Neural progenitor cell (in vitro differentiated cells): ENCODE results near the gene CCSER1. TPM values are rescaled to one million over a fixed set of nuclear protein-coding genes. Genes with fewer than 3 reads are reported as not detected.
A peak's percentile ranks its signal among the peaks of the same experiment; 100 is the strongest.
"Not testable (repeated sequence)": the region's sequence is repeated elsewhere in the genome, so short reads cannot be mapped to it uniquely, and the experiment has no call there.

ENCODE experiments used
- DNase-seq: peaks from one replicate; pipeline ENCODE4 v3.0.0-alpha.2; 2016; ENCODE audit warnings: low spot score
- H2AFZ ChIP-seq: fragments of 200-600 bp; sonication (generic); replicated peaks from 2 replicates; pipeline ENCODE4 v1.6.1; 2016; ENCODE audit warnings: antibody characterized with exemption
- H3F3A ChIP-seq: fragments of 200-600 bp; sonication (generic); 2 replicates; pipeline ENCODE4 v1.6.1; 2016; ENCODE audit warnings: antibody characterized with exemption, low read depth
- H3K27ac ChIP-seq: fragments of 200-600 bp; sonication (generic); 2 replicates; pipeline ENCODE4 v1.5.1; 2016; ENCODE audit warnings: mild to moderate bottlenecking
- H3K27me3 ChIP-seq: fragments of 200-600 bp; sonication (generic); 2 replicates; pipeline ENCODE4 v1.6.1; 2016; ENCODE audit warnings: mild to moderate bottlenecking, moderate library complexity
- H3K36me3 ChIP-seq: fragments of 200-600 bp; sonication (generic); 2 replicates; pipeline ENCODE4 v1.5.1; 2016
- H3K4me1 ChIP-seq: fragments of 200-600 bp; sonication (generic); 2 replicates; pipeline ENCODE4 v1.6.1; 2016; ENCODE audit warnings: mixed run types
- H3K4me2 ChIP-seq: fragments of 200-600 bp; sonication (generic); 2 replicates; pipeline ENCODE4 v1.6.1; 2016
- H3K4me3 ChIP-seq: fragments of 200-600 bp; sonication (generic); 2 replicates; pipeline ENCODE4 v1.5.1; 2016
- H3K79me2 ChIP-seq: fragments of 200-600 bp; sonication (generic); 2 replicates; pipeline ENCODE4 v1.6.1; 2016; ENCODE audit warnings: low read depth
- H3K9ac ChIP-seq: fragments of 200-600 bp; sonication (generic); 2 replicates; pipeline ENCODE4 v1.6.1; 2016
- H3K9me3 ChIP-seq: fragments of 200-600 bp; sonication (generic); 2 replicates; pipeline ENCODE4 v1.5.1; 2016; ENCODE audit warnings: low read depth
- H4K20me1 ChIP-seq: fragments of 200-600 bp; sonication (generic); 2 replicates; pipeline ENCODE4 v1.6.1; 2016; ENCODE audit warnings: low read depth
- H3K27ac Mint-ChIP-seq: 3 replicates; pipeline ENCODE4 v1.8.0; 2021; ENCODE audit warnings: mixed read lengths
- H3K27me3 Mint-ChIP-seq: 2 replicates; pipeline ENCODE4 v1.8.0; 2022; ENCODE audit warnings: low read depth, mild to moderate bottlenecking, inconsistent platforms, moderate library complexity, mixed read lengths; ENCODE audit not compliant: insufficient read depth
- H3K36me3 Mint-ChIP-seq: 3 replicates; pipeline ENCODE4 v1.8.0; 2021; ENCODE audit warnings: mixed read lengths
- H3K4me1 Mint-ChIP-seq: 3 replicates; pipeline ENCODE4 v1.8.0; 2021; ENCODE audit warnings: mixed read lengths
- H3K4me3 Mint-ChIP-seq: 3 replicates; pipeline ENCODE4 v1.8.0; 2021; ENCODE audit warnings: mild to moderate bottlenecking, moderate library complexity, mixed read lengths
- H3K9me3 Mint-ChIP-seq: 3 replicates; pipeline ENCODE4 v1.8.0; 2020; ENCODE audit warnings: mixed read lengths
- CTCF ChIP-seq: fragments of 200-600 bp; sonication (generic); IDR thresholded peaks from 2 replicates; pipeline ENCODE4 v1.5.1; 2017; ENCODE audit warnings: antibody characterized with exemption, mild to moderate bottlenecking
- EZH2 ChIP-seq: fragments of 200-600 bp; sonication (generic); IDR thresholded peaks from 2 replicates; pipeline ENCODE4 v1.6.1; 2017; ENCODE audit warnings: antibody characterized with exemption, mild to moderate bottlenecking, moderate library complexity
- EZH2phosphoT487 ChIP-seq: fragments of 200-600 bp; sonication (generic); IDR thresholded peaks from 2 replicates; pipeline ENCODE4 v1.6.1; 2017; ENCODE audit warnings: antibody characterized with exemption
- total RNA-seq: library from RNA; depleted of rRNA; stranded (reverse); fragments of >200 nt; gene quantifications from 2 replicates; pipeline ENCODE4 v1.2.3, GENCODE V29; 2015; ENCODE audit warnings: low replicate concordance

The CCSER1 gene
- total RNA-seq, 1 donor from 2014 or later: 0.77 TPM

GRCh38 chr4:91147067-91147466 is 1019.9 kb downstream of the CCSER1 start:
- Mint-ChIP-seq H3K4me3 (no peak overlapping the region), H3K4me1 (no peaks in the 10 kb centered on the region), H3K9me3 (peaks cover 22% of the 10 kb centered on the region), H3K27ac (no peak overlapping the region), H3K27me3 (no peaks in the 10 kb centered on the region), H3K36me3 (no peaks in the 10 kb centered on the region)
- Histone ChIP-seq H3K27ac (no peak overlapping the region), H3K4me1 (no peaks in the 10 kb centered on the region), H3F3A (no peaks in the 10 kb centered on the region), H3K4me2 (no peak overlapping the region), H3K79me2 (no peaks in the 10 kb centered on the region), H3K36me3 (no peaks in the 10 kb centered on the region), H3K9me3 (no peaks in the 10 kb centered on the region), H3K4me3 (no peak overlapping the region), H4K20me1 (no peaks in the 10 kb centered on the region), H3K27me3 (no peaks in the 10 kb centered on the region), H2AFZ (peak overlapping the region; percentile 34), H3K9ac (no peak overlapping the region)
- DNase-seq: no peak
- TF ChIP-seq CTCF (no peak), EZH2phosphoT487 (no peak), EZH2 (no peak)

GRCh38 chr4:91154041-91154440 is 1026.8 kb downstream of the CCSER1 start:
- H3K9ac ChIP-seq, H3K4me3 Mint-ChIP-seq, H3K27ac ChIP-seq, H3K4me1 ChIP-seq, DNase-seq, H3F3A ChIP-seq, H3K4me1 Mint-ChIP-seq, H4K20me1 ChIP-seq, H3K27me3 Mint-ChIP-seq, H3K4me3 ChIP-seq, H3K36me3 ChIP-seq, H2AFZ ChIP-seq, H3K27me3 ChIP-seq, H3K79me2 ChIP-seq, H3K36me3 Mint-ChIP-seq, H3K4me2 ChIP-seq, H3K9me3 ChIP-seq, H3K27ac Mint-ChIP-seq: not testable (repeated sequence)
- H3K9me3 Mint-ChIP-seq: peaks cover 14% of the 10 kb centered on the region

DNA sequence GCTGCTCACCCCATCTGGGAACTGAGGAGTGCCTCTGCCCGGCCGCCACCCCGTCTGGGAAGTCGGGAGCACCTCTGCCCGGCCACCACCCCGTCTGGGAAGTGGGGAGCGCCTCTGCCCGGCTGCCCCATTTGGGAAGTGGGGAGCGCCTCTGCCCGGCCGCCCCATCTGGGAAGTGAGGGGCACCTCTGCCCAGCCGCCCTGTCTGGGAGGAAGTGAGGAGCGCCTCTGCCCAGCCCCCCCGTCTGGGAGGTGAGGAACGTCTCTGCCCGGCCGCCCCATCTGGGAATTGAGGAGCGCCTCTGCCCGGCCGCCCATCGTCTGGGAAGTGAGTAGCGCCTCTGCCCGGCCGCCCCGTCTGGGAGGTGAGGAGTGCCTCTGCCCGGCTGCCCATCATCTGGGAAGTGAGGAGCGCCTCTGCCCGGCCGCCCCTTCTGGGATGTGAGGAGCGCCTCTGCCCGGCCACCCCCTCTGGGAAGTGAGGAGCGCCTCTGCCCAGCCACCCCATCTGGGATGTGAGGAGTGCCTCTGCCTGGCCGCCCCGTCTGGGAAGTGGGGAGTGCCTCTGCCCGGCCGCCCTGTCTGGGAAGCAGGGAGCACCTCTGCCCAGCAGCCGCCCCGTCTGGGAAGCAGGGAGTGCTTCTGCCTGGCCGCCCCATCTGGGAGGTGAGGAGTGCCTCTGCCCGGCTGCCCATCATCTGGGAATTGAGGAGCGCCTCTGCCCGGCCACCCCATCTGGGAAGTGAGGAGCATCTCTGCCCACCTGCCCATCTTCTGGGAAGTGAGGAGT is 1040.9 kb downstream of the CCSER1 start:
- not testable (repeated sequence) for H3K4me3 Mint-ChIP-seq, DNase-seq, H3K9me3 Mint-ChIP-seq

GRCh38 chr4:91170768-91171167 is 1043.6 kb downstream of the CCSER1 start:
- DNase-seq: no peak
- Mint-ChIP-seq H3K4me1 (no peaks in the 10 kb centered on the region), H3K36me3 (no peaks in the 10 kb centered on the region), H3K4me3 (no peak overlapping the region), H3K27ac (no peak overlapping the region), H3K9me3 (peaks cover 2% of the 10 kb centered on the region), H3K27me3 (no peaks in the 10 kb centered on the region)
- no peaks in the 10 kb centered on the region for H3F3A ChIP-seq
- no peaks in the 10 kb centered on the region for H4K20me1 ChIP-seq
- H2AFZ ChIP-seq: no peak overlapping the region
- H3K9ac ChIP-seq: no peak overlapping the region
- no peak overlapping the region for H3K27ac ChIP-seq
- H3K4me3 ChIP-seq: no peak overlapping the region
- no peaks in the 10 kb centered on the region for H3K4me1 ChIP-seq
- no peaks in the 10 kb centered on the region for H3K36me3 ChIP-seq
- TF ChIP-seq EZH2phosphoT487: no peak
- no peak for TF ChIP-seq CTCF
- no peak for TF ChIP-seq EZH2
- no peak overlapping the region for H3K4me2 ChIP-seq
- no peaks in the 10 kb centered on the region for H3K27me3 ChIP-seq
- no peaks in the 10 kb centered on the region for H3K9me3 ChIP-seq
- H3K79me2 ChIP-seq: no peaks in the 10 kb centered on the region

More for the DNA sequence above, 1040.9 kb downstream of the CCSER1 start:
- H3K27me3 ChIP-seq, H3K36me3 Mint-ChIP-seq, H3K36me3 ChIP-seq, H3K27ac Mint-ChIP-seq, H3K4me1 Mint-ChIP-seq, H3K27ac ChIP-seq, H3K27me3 Mint-ChIP-seq, H2AFZ ChIP-seq, H3K4me1 ChIP-seq, H3K9ac ChIP-seq, H3K4me2 ChIP-seq, H3K9me3 ChIP-seq, H4K20me1 ChIP-seq, H3K4me3 ChIP-seq, H3F3A ChIP-seq, H3K79me2 ChIP-seq: not testable (repeated sequence)
